A673 (cell line): ENCODE data around the gene GPR137C. TPM values are rescaled to one million over a fixed set of nuclear protein-coding genes. Genes with fewer than 3 reads are reported as not detected.

Experiments
- BruUV-seq: library from RNA; stranded (reverse); fragments of 400-500 nt; replicated peaks from 2 replicates; lab custom pipeline; 2021; lab: Mats Ljungman, UMichigan
- CTCF ChIA-PET: fragments of 300-600 bp; sonication (Branson Sonifier 250); formaldehyde crosslinking; loops from one replicate; lab custom pipeline; 2022; ENCODE audit warnings: antibody characterized with exemption; lab: Charles Lee
- POLR2A ChIA-PET: fragments of 300-600 bp; sonication (Branson Sonifier 250); formaldehyde crosslinking; loops from one replicate; lab custom pipeline; 2022; ENCODE audit warnings: antibody characterized with exemption; ENCODE audit not compliant: low non-redundant PET; lab: Charles Lee
- DNase-seq: peaks from one replicate; pipeline ENCODE4 v3.0.0-alpha.2; 2015; ENCODE audit warnings: low spot score
- H3K27ac ChIP-seq: fragments of 200-600 bp; sonication (generic); 2 replicates; pipeline ENCODE4 v1.5.1; 2016; ENCODE audit warnings: mixed run types, low read depth, mild to moderate bottlenecking, mixed read lengths, antibody characterized with exemption, low read length; ENCODE audit not compliant: poor library complexity, severe bottlenecking
- H3K27me3 ChIP-seq: fragments of 200-600 bp; sonication (generic); replicated peaks from 2 replicates; pipeline ENCODE4 v1.6.1; 2017; ENCODE audit warnings: mixed run types, low read depth, mild to moderate bottlenecking, mixed read lengths, antibody characterized with exemption, low read length; ENCODE audit not compliant: insufficient read depth, poor library complexity
- H3K36me3 ChIP-seq: fragments of 200-600 bp; sonication (generic); 2 replicates; pipeline ENCODE4 v1.6.1; 2016; ENCODE audit warnings: mixed run types, mild to moderate bottlenecking, mixed read lengths, antibody characterized with exemption, low read length; ENCODE audit not compliant: insufficient read depth, poor library complexity, severe bottlenecking
- H3K4me1 ChIP-seq: fragments of 200-600 bp; sonication (generic); 2 replicates; pipeline ENCODE4 v1.6.1; 2017; ENCODE audit warnings: mixed run types, mild to moderate bottlenecking, mixed read lengths, antibody characterized with exemption, low read length; ENCODE audit not compliant: insufficient read depth, poor library complexity, severe bottlenecking
- H3K4me3 ChIP-seq: fragments of 200-600 bp; sonication (generic); 2 replicates; pipeline ENCODE4 v1.5.1; 2016; ENCODE audit warnings: low read depth, mixed run types, mild to moderate bottlenecking, mixed read lengths, low read length; ENCODE audit not compliant: poor library complexity, severe bottlenecking
- H3K9me3 ChIP-seq: fragments of 200-600 bp; sonication (generic); 2 replicates; pipeline ENCODE4 v1.6.1; 2016; ENCODE audit warnings: mixed run types, low read depth, mild to moderate bottlenecking, mixed read lengths, antibody characterized with exemption, low read length; ENCODE audit not compliant: poor library complexity, severe bottlenecking
- CTCF ChIP-seq: fragments of 300-800, 200-600 bp; sonication (generic); conservative IDR thresholded peaks from 2 replicates; pipeline ENCODE4 v1.5.1; 2017; ENCODE audit warnings: low read depth, mild to moderate bottlenecking, antibody characterized with exemption, low read length, moderate library complexity, mixed read lengths
- EZH2 ChIP-seq: fragments of 200-600 bp; sonication (generic); IDR thresholded peaks from 2 replicates; pipeline ENCODE4 v1.6.1; 2017; ENCODE audit warnings: borderline replicate concordance, low read depth, mild to moderate bottlenecking, mixed read lengths, antibody characterized with exemption, low read length; ENCODE audit not compliant: poor library complexity, severe bottlenecking
- intact Hi-C: fragments of 100-400 bp; cut with micrococcal nuclease; formaldehyde crosslinking; loops from one replicate; pipeline ENCODE4 v1.10.0; 2022; ENCODE audit not compliant: unreplicated experiment
- total RNA-seq: library from RNA; stranded (reverse); gene quantifications from 2 replicates; pipeline ENCODE4 v1.2.3, GENCODE V29; 2021

The GPR137C gene
- total RNA-seq, 1 experiment from 2014 or later = 2.8 TPM

GRCh38 chr14:52663850-52664249, 111.2 kb downstream of the GPR137C start:
- Histone ChIP-seq H3K4me1 (no peaks in the 10 kb centered on the region), H3K9me3 (no peaks in the 10 kb centered on the region), H3K27me3 (no peaks in the 10 kb centered on the region), H3K4me3 (no peak overlapping the region), H3K27ac (no peak overlapping the region), H3K36me3 (no peaks in the 10 kb centered on the region)
- ChIA-PET POLR2A (no interaction called here), CTCF (no interaction called here)
- intact Hi-C loops = no loop called here
- TF ChIP-seq CTCF (no peak), EZH2 (no peak)
- no peak for DNase-seq
- no TSS peak for BruUV-seq

GRCh38 chr14:52678591-52678990, 126.0 kb downstream of the GPR137C start:
- TF ChIP-seq EZH2 (no peak), CTCF (peak; percentile 39; the same call in 1 of the 2 replicates)
- DNase-seq = no peak
- ChIA-PET CTCF (no interaction called here), POLR2A (no interaction called here)
- Histone ChIP-seq H3K9me3 (no peaks in the 10 kb centered on the region), H3K36me3 (peaks cover 23% of the 10 kb centered on the region), H3K27ac (no peak overlapping the region), H3K27me3 (no peaks in the 10 kb centered on the region), H3K4me3 (no peak overlapping the region), H3K4me1 (no peaks in the 10 kb centered on the region)
- intact Hi-C loops = no loop called here
- no TSS peak for BruUV-seq

- Histone ChIP-seq H3K27me3 (no peaks in the 10 kb centered on the region), H3K36me3 (peaks cover 6% of the 10 kb centered on the region), H3K4me3 (no peak overlapping the region), H3K9me3 (no peaks in the 10 kb centered on the region), H3K27ac (no peak overlapping the region), H3K4me1 (peaks cover 11% of the 10 kb centered on the region)
- DNase-seq = no peak
- intact Hi-C loops = no loop called here
- ChIA-PET CTCF (no interaction called here), POLR2A (no interaction called here)
- TF ChIP-seq CTCF = no peak
- no peak for TF ChIP-seq EZH2
- no TSS peak for BruUV-seq
Measured at GRCh38 chr14:52683985-52684520, 131.4 kb downstream of the GPR137C start.
